Brain microvascular endothelial cell (primary cell): ENCODE measurements around the gene APBB2.
A peak's percentile ranks its signal among the peaks of the same experiment; 100 is the strongest.

Source experiments
- DNase-seq: peaks from one replicate; pipeline ENCODE4 v3.0.0-alpha.2; 2020
- H3K27ac ChIP-seq: fragments of 250-450 bp; sonication (Bioruptor Pico); 2 replicates; pipeline ENCODE4 v1.5.1; 2020; ENCODE audit warnings: mild to moderate bottlenecking, moderate library complexity
- H3K27me3 ChIP-seq: fragments of 250-450 bp; sonication (Bioruptor Pico); replicated peaks from 2 replicates; pipeline ENCODE4 v1.5.1; 2020; ENCODE audit warnings: mild to moderate bottlenecking
- H3K36me3 ChIP-seq: fragments of 250-450 bp; sonication (Bioruptor Pico); replicated peaks from 2 replicates; pipeline ENCODE4 v1.5.1; 2020; ENCODE audit warnings: mild to moderate bottlenecking
- H3K4me3 ChIP-seq: 2 replicates; pipeline ENCODE4 v1.5.1; 2011; ENCODE audit warnings: low read depth, mild to moderate bottlenecking, control low read depth, low read length, moderate library complexity
- in situ Hi-C: cut with HindIII; loops from 2 replicates; pipeline ENCODE4 v1.10.0; 2017; ENCODE audit warnings: low sequenced_read_pairs, low pct_ligation_motif_present
- TF ChIP-seq, protein P1 (sequence below): IDR thresholded peaks from 2 replicates; pipeline ENCODE4 v1.5.1; 2011; ENCODE audit warnings: low read depth, mild to moderate bottlenecking, moderate library complexity, low read length, control low read depth, inconsistent platforms; ENCODE audit errors: missing control alignments

APBB2 gene

GRCh38 chr4:41257257-41257901 lies 43.0 kb upstream of the APBB2 start:
- peak overlapping the region; percentile 83 for H3K4me3 ChIP-seq
- H3K27ac ChIP-seq = peak overlapping the region; percentile 72
- peak; percentile 43 for DNase-seq

GRCh38 chr4:41256740-41257256 lies 42.5 kb upstream of the APBB2 start, which contains the start of gene UCHL1:
TSS of gene UCHL1 (plus strand) at chr4:41256928. CDS start at chr4:41256977, 49 bp downstream.
- H3K36me3 ChIP-seq = peaks cover 37% of the 10 kb centered on the region
- TF ChIP-seq, protein P1, sequence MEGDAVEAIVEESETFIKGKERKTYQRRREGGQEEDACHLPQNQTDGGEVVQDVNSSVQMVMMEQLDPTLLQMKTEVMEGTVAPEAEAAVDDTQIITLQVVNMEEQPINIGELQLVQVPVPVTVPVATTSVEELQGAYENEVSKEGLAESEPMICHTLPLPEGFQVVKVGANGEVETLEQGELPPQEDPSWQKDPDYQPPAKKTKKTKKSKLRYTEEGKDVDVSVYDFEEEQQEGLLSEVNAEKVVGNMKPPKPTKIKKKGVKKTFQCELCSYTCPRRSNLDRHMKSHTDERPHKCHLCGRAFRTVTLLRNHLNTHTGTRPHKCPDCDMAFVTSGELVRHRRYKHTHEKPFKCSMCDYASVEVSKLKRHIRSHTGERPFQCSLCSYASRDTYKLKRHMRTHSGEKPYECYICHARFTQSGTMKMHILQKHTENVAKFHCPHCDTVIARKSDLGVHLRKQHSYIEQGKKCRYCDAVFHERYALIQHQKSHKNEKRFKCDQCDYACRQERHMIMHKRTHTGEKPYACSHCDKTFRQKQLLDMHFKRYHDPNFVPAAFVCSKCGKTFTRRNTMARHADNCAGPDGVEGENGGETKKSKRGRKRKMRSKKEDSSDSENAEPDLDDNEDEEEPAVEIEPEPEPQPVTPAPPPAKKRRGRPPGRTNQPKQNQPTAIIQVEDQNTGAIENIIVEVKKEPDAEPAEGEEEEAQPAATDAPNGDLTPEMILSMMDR = no peak
- in situ Hi-C loops = no loop called here
- peak; percentile 93 for DNase-seq
- H3K27me3 ChIP-seq = no peaks in the 10 kb centered on the region
- peak within 1 kb of the TSS; percentile 72 for H3K27ac ChIP-seq
- H3K4me3 ChIP-seq = peak within 1 kb of the TSS; percentile 83

More at GRCh38 chr4:41257257-41257901, 43.0 kb upstream of the APBB2 start:
- TF ChIP-seq, protein P1 = no peak
- no peaks in the 10 kb centered on the region for H3K27me3 ChIP-seq
- in situ Hi-C loops = no loop called here
- H3K36me3 ChIP-seq = peaks cover 42% of the 10 kb centered on the region

GRCh38 chr4:41256131-41256739 lies 41.9 kb upstream of the APBB2 start:
- peak overlapping the region; percentile 72 for H3K27ac ChIP-seq
- peak; percentile 64 for DNase-seq
- peak overlapping the region; percentile 83 for H3K4me3 ChIP-seq
- in situ Hi-C loops = no loop called here
- H3K27me3 ChIP-seq = no peaks in the 10 kb centered on the region
- H3K36me3 ChIP-seq = peaks cover 31% of the 10 kb centered on the region
- TF ChIP-seq, protein P1 = no peak

- TF ChIP-seq, protein P1 = no peak
- Histone ChIP-seq H3K27ac (no peak overlapping the region), H3K27me3 (no peaks in the 10 kb centered on the region), H3K36me3 (no peaks in the 10 kb centered on the region), H3K4me3 (no peak overlapping the region)
- in situ Hi-C loops = no loop called here
- DNase-seq = no peak
Measured at GRCh38 chr4:41245983-41246382, 31.6 kb upstream of the APBB2 start.

- H3K27ac ChIP-seq = no peak overlapping the region
- H3K27me3 ChIP-seq = no peaks in the 10 kb centered on the region
- in situ Hi-C loops = no loop called here
- TF ChIP-seq, protein P1 = no peak
- no peak for DNase-seq
- no peaks in the 10 kb centered on the region for H3K36me3 ChIP-seq
- H3K4me3 ChIP-seq = no peak overlapping the region
Measured at GRCh38 chr4:41241919-41242318, 27.6 kb upstream of the APBB2 start.

DNA sequence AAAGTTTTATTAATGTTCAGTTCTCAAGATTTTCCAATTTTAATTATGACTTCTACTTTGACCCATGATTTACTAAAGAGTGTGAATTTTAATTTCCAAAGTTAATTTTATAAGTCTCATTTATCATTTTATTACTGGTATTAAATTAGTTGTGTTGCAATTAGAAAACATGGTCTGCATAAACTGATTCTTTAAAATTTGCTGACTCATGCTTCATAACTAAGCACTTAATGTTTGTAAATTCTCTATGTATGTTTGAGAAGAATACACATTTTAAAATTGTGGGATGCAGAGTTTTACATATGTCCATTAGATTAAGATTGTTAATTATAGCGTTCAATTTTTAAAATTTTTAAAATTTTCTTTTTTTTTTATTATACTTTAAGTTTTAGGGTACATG lies 22.2 kb upstream of the APBB2 start:
- in situ Hi-C loops = no loop called here
- H3K27ac ChIP-seq = no peak overlapping the region
- no peaks in the 10 kb centered on the region for H3K36me3 ChIP-seq
- no peaks in the 10 kb centered on the region for H3K27me3 ChIP-seq
- H3K4me3 ChIP-seq = no peak overlapping the region
- no peak for DNase-seq
- TF ChIP-seq, protein P1 = no peak
